SJSA1 (cell line): ENCODE measurements around the gene CCDC92B. TPM values are rescaled to one million over a fixed set of nuclear protein-coding genes. Genes with fewer than 3 reads are reported as not detected.
"Not testable (repeated sequence)": the region's sequence is repeated elsewhere in the genome, so short reads cannot be mapped to it uniquely, and the experiment has no call there.

ENCODE experiments used
- DNase-seq, 2 experiments: peaks; one replicate each; pipeline ENCODE4 v3.0.0-alpha.2; 2015 to 2020; ENCODE audit warnings: low spot score in 2 of 2, low read depth in 1 of 2
- H3K27ac ChIP-seq: fragments of 250-450 bp; sonication (Bioruptor Pico); 2 replicates; pipeline ENCODE4 v1.5.1; 2020; ENCODE audit warnings: mild to moderate bottlenecking, moderate library complexity
- H3K27me3 ChIP-seq: fragments of 250-450 bp; sonication (Bioruptor Pico); replicated peaks from 2 replicates; pipeline ENCODE4 v1.5.1; 2020; ENCODE audit warnings: mild to moderate bottlenecking, moderate library complexity
- H3K36me3 ChIP-seq: fragments of 250-450 bp; sonication (Bioruptor Pico); 2 replicates; pipeline ENCODE4 v1.5.1; 2020; ENCODE audit warnings: mild to moderate bottlenecking
- H3K4me1 ChIP-seq: fragments of 250-450 bp; sonication (Bioruptor Pico); replicated peaks from 2 replicates; pipeline ENCODE4 v1.6.1; 2021; ENCODE audit warnings: mild to moderate bottlenecking
- H3K4me3 ChIP-seq: fragments of 250-450 bp; sonication (Bioruptor Pico); 2 replicates; pipeline ENCODE4 v1.5.1; 2020; ENCODE audit warnings: mild to moderate bottlenecking
- H3K9me3 ChIP-seq: fragments of 250-450 bp; sonication (Bioruptor Pico); replicated peaks from 2 replicates; pipeline ENCODE4 v1.5.1; 2020; ENCODE audit warnings: mild to moderate bottlenecking
- total RNA-seq: library from RNA; depleted of rRNA; stranded (reverse); fragments of >200 nt; shearing (Covaris generic); gene quantifications from 2 replicates; pipeline ENCODE4 v1.2.3, GENCODE V29; 2014

The CCDC92B gene
- total RNA-seq, 1 experiment from 2014 or later, result not detected

DNA sequence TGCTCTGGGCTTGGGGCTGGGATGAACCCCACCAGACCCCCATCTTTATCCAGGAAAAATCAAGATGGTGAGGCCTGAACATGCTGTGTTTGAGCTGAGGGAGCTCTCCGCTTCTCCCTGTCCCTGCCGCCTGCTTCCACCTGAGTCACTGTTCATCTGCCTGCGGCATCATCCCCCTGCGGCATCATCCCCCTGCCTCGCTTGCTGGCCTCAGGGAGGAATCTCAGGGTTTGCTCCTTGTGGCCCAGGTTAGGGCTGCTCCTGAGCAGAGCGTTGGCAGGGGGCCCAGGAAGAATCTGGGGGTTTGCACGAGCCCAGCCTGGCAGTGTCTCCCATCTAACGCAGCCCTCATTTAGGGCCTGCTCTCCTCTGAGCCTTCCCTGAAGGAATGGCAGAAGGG is 35.4 kb upstream of the CCDC92B start:
- H3K9me3 ChIP-seq, result no peaks in the 10 kb centered on the region
- H3K27me3 ChIP-seq, result peaks cover 5% of the 10 kb centered on the region; the same call in 1 of the 2 replicates
- no peak overlapping the region for H3K4me3 ChIP-seq
- no peak overlapping the region for H3K27ac ChIP-seq
- no peaks in the 10 kb centered on the region for H3K4me1 ChIP-seq
- no peaks in the 10 kb centered on the region for H3K36me3 ChIP-seq
- no peak for DNase-seq

DNA sequence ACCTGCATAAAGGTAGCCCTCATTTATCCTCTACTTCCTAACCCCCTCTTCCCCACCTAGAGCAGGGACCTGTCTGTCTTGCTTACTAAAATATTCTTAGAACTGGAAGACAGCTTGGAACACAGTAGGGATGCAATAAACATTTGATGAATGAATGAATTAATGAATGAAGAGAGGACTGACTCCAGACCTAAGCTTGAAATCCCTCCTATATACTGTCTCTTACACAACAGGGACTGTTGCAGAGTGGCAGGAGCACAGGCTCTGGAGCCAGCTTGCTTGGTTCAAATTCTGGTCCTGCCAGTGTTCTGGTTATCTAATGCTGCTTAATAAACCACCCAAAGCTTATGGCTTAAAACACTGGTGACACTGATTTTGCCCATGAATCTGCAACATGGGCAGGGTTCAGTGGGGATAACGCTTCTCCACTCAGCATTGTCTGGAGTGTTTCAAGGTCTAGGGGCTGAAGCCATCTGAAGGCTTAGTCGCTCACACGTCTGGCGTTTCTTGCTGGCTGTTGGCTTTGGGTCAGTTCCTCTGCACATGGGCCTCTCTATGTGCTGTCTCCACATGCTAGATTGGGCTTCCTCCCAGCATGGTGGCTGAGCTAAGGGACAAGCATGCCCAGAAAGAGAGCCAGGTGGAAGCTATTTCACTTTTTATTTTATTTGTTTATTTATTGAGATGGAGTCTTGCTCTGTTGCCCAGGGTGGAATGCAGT is 34.0 kb upstream of the CCDC92B start:
- no peaks in the 10 kb centered on the region for H3K9me3 ChIP-seq
- H3K4me3 ChIP-seq, result no peak overlapping the region
- no peaks in the 10 kb centered on the region for H3K36me3 ChIP-seq
- no peaks in the 10 kb centered on the region for H3K4me1 ChIP-seq
- DNase-seq, result no peak
- H3K27ac ChIP-seq, result no peak overlapping the region
- peaks cover under 1% of the 10 kb centered on the region; the same call in 1 of the 2 replicates for H3K27me3 ChIP-seq

DNA sequence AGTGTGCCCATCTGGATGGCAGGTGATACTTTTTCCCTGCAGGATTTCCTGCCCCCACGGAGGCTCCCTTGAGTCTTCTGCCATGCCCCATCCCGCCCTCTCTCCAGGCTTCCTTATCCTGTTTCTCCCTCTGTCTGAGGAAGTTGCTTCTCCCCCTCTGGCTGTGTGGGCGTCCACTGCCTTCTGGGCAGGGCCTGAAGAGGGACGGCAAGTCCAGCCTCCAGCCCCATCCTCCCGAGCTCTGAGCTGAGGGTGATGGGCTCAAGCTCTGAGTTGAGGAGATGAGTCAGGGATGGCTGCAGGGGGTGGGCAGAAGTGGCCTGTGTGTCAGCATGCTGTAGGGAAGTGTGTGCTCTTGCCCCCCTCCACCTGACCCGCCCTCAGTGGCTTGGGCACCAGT is 32.6 kb upstream of the CCDC92B start:
- DNase-seq, result no peak
- Histone ChIP-seq H3K4me3 (no peak overlapping the region), H3K4me1 (no peaks in the 10 kb centered on the region), H3K36me3 (no peaks in the 10 kb centered on the region), H3K27ac (no peak overlapping the region), H3K27me3 (peaks cover 6% of the 10 kb centered on the region), H3K9me3 (no peaks in the 10 kb centered on the region)

DNA sequence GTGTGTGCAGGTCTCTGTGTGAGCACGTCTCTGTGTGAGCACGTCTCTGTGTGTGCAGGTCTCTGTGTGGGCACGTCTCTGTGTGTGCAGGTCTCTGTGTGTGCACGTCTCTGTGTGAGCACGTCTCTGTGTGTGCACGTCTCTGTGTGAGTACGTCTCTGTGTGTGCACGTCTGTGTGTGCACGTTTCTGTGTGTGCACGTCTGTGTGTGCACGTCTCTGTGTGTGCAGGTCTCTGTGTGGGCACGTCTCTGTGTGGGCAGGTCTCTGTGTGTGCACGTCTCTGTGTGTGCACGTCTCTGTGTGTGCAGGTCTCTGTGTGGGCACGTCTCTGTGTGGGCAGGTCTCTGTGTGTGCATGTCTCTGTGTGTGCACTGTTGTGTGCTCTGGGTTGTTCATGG is 32.1 kb upstream of the CCDC92B start:
- H3K9me3 ChIP-seq, H3K4me3 ChIP-seq, H3K36me3 ChIP-seq, H3K27ac ChIP-seq, H3K27me3 ChIP-seq, DNase-seq, H3K4me1 ChIP-seq: not testable (repeated sequence)

- H3K36me3 ChIP-seq, result no peaks in the 10 kb centered on the region
- no peak overlapping the region for H3K4me3 ChIP-seq
- no peak for DNase-seq
- H3K27ac ChIP-seq, result no peak overlapping the region
- H3K27me3 ChIP-seq, result peaks cover 14% of the 10 kb centered on the region
- H3K4me1 ChIP-seq, result no peaks in the 10 kb centered on the region
- H3K9me3 ChIP-seq, result no peaks in the 10 kb centered on the region
Observed at GRCh38 chr17:2780931-2781454, 31.5 kb upstream of the CCDC92B start.

- H3K27ac ChIP-seq, result no peak overlapping the region
- no peaks in the 10 kb centered on the region for H3K4me1 ChIP-seq
- DNase-seq, result no peak
- no peak overlapping the region for H3K4me3 ChIP-seq
- H3K9me3 ChIP-seq, result no peaks in the 10 kb centered on the region
- H3K27me3 ChIP-seq, result peaks cover 18% of the 10 kb centered on the region
- H3K36me3 ChIP-seq, result no peaks in the 10 kb centered on the region
Observed at GRCh38 chr17:2780256-2780655, 30.8 kb upstream of the CCDC92B start.

- Histone ChIP-seq H3K4me1 (no peaks in the 10 kb centered on the region), H3K27me3 (peaks cover 21% of the 10 kb centered on the region), H3K36me3 (no peaks in the 10 kb centered on the region), H3K4me3 (no peak overlapping the region), H3K27ac (no peak overlapping the region), H3K9me3 (no peaks in the 10 kb centered on the region)
- DNase-seq, result no peak
Observed at GRCh38 chr17:2779545-2779944, 30.1 kb upstream of the CCDC92B start.

- H3K4me3 ChIP-seq, result no peak overlapping the region
- H3K4me1 ChIP-seq, result no peaks in the 10 kb centered on the region
- no peaks in the 10 kb centered on the region for H3K36me3 ChIP-seq
- H3K27ac ChIP-seq, result no peak overlapping the region
- no peaks in the 10 kb centered on the region for H3K9me3 ChIP-seq
- H3K27me3 ChIP-seq, result peaks cover 21% of the 10 kb centered on the region
- no peak for DNase-seq
Observed at GRCh38 chr17:2778489-2778888, 29.0 kb upstream of the CCDC92B start.

DNA sequence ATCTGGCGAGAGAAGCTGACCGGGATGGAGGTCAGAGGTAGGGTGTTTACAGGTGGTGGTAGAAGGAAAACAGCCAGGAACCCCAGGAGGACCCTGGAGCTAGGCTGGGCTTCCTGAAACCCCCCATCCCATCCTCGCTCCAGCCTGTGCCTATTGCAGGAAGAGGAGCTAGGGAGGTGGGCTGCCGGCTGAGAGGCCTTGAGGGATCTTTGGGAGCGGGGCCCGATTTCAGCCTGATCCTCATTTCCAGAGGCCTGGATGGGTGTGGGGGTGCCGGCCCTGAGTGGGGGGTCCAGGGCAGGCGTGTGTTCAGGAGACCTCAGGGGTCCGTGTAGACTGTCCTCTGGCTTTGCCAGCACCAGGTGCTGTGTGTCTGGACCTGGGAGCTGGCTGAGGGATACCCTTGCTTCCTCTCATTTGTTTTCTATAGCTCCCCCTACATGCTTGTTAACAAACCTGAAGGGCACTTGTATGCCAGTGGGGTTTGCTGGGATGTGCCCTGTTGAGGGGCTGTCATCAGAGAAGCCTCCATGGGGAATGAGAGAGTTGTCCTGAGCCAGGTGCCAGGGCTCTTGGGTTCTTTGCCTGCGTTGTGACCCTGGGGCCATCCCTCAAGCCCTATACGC is 27.9 kb upstream of the CCDC92B start:
- Histone ChIP-seq H3K4me3 (no peak overlapping the region), H3K36me3 (no peaks in the 10 kb centered on the region), H3K4me1 (no peaks in the 10 kb centered on the region), H3K27me3 (peaks cover 26% of the 10 kb centered on the region), H3K27ac (no peak overlapping the region), H3K9me3 (no peaks in the 10 kb centered on the region)
- no peak for DNase-seq

- Histone ChIP-seq H3K4me3 (no peak overlapping the region), H3K4me1 (no peaks in the 10 kb centered on the region), H3K9me3 (no peaks in the 10 kb centered on the region), H3K27me3 (peaks cover 29% of the 10 kb centered on the region), H3K27ac (no peak overlapping the region), H3K36me3 (no peaks in the 10 kb centered on the region)
- DNase-seq, result no peak
Observed at GRCh38 chr17:2776589-2777241, 27.3 kb upstream of the CCDC92B start.

DNA sequence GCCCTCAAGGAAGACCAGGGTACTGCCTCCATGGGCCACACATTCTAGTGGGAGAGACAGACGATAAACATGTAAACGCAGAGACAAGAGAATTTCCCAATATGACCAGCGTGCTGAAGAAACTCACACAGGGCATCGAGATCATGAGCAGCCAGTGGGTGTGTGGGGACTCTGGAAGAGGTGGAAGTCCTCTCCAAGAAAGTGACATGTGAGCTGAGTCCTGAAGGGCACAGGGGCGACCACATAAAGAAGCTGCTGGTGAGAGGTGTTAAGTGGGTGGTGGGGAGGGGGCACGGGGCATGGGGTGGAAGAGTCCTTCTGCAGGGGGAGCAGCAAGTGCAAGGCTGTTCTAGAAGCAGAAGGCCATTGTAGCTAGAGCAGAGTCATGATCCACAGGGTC is 25.8 kb upstream of the CCDC92B start:
- H3K27ac ChIP-seq, result no peak overlapping the region
- H3K4me3 ChIP-seq, result no peak overlapping the region
- no peaks in the 10 kb centered on the region for H3K9me3 ChIP-seq
- H3K27me3 ChIP-seq, result peaks cover 33% of the 10 kb centered on the region
- no peaks in the 10 kb centered on the region for H3K4me1 ChIP-seq
- no peak for DNase-seq
- H3K36me3 ChIP-seq, result no peaks in the 10 kb centered on the region

- no peaks in the 10 kb centered on the region for H3K9me3 ChIP-seq
- no peak for DNase-seq
- no peaks in the 10 kb centered on the region for H3K4me1 ChIP-seq
- H3K27me3 ChIP-seq, result peaks cover 21% of the 10 kb centered on the region
- H3K36me3 ChIP-seq, result no peaks in the 10 kb centered on the region
- H3K4me3 ChIP-seq, result no peak overlapping the region
- H3K27ac ChIP-seq, result no peak overlapping the region
Observed at GRCh38 chr17:2770129-2770528, 20.7 kb upstream of the CCDC92B start.

DNA sequence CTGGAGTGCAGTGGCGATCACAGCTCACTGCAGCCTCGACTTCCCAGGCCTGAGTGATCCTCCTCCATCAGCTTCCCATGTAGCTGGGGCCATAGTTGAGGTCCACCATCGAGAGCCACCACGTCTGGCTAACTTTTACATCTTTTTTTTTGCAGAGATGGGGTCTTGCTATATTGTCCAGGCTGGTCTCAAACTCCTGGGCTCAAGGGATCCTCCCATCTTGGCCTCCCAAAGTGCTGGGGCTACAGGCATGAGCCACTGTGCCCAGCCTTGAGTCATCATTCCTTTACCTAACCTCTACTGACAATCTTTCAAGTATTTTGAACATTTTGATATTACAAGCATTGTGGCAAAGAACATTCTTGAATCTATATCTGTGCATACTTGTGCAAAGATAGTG is 9.4 kb upstream of the CCDC92B start:
- H3K36me3 ChIP-seq, result no peaks in the 10 kb centered on the region
- peaks cover 31% of the 10 kb centered on the region for H3K27me3 ChIP-seq
- no peaks in the 10 kb centered on the region for H3K9me3 ChIP-seq
- no peak overlapping the region for H3K27ac ChIP-seq
- no peaks in the 10 kb centered on the region for H3K4me1 ChIP-seq
- no peak overlapping the region for H3K4me3 ChIP-seq
- no peak for DNase-seq
